Kidney (tissue), 14 donors: ENCODE measurements around the gene DBNL. TPM values are rescaled to one million over a fixed set of nuclear protein-coding genes. Genes with fewer than 3 reads are reported as not detected.

Experiments
- DNase-seq, 5 donors: peaks; one replicate each; pipeline ENCODE4 v3.0.0-alpha.2; 2013 to 2020
- FAIRE-seq: peaks from 2 replicates; lab custom pipeline; 2012; peaks lifted over from hg19 to GRCh38; lab: Jason Lieb, UNC
- H3K27ac ChIP-seq, 2 donors: one replicate each; pipeline ENCODE4 v1.7.0; 2013; ENCODE audit warnings: low read depth in 2 of 2, low read length in 2 of 2, inconsistent platforms in 1 of 2
- H3K27me3 ChIP-seq: one replicate; pipeline ENCODE4 v1.7.1; 2013; ENCODE audit warnings: low read length, inconsistent platforms; ENCODE audit not compliant: control insufficient read depth, insufficient read depth
- H3K36me3 ChIP-seq, 3 donors: one replicate each; pipeline versions ENCODE4 v1.7.0 to v1.7.1; 2013; ENCODE audit warnings: low read length in 3 of 3, control low read depth in 1 of 3, inconsistent platforms in 1 of 3; ENCODE audit not compliant: insufficient read depth in 3 of 3, control insufficient read depth in 2 of 3
- H3K4me1 ChIP-seq, 3 donors: one replicate each; pipeline versions ENCODE4 v1.7.0 to v1.7.1; 2013; ENCODE audit warnings: low read length in 3 of 3, inconsistent platforms in 1 of 3, low read depth in 1 of 3; ENCODE audit not compliant: control insufficient read depth in 2 of 3, insufficient read depth in 2 of 3
- H3K4me3 ChIP-seq, 3 donors: one replicate each; pipeline versions ENCODE4 v1.7.0 to v1.8.1; 2013; ENCODE audit warnings: low read length in 3 of 3, control low read depth in 1 of 3, inconsistent platforms in 1 of 3
- H3K9ac ChIP-seq, 3 donors: one replicate each; pipeline versions ENCODE4 v1.7.0 to v1.7.1; 2013; ENCODE audit warnings: low read length in 3 of 3, control low read depth in 1 of 3, inconsistent platforms in 1 of 3
- H3K9me3 ChIP-seq, 3 donors: one replicate each; pipeline versions ENCODE4 v1.7.0 to v1.7.1; 2013; ENCODE audit warnings: low read length in 3 of 3, control low read depth in 1 of 3, inconsistent platforms in 1 of 3; ENCODE audit not compliant: control insufficient read depth in 2 of 3, insufficient read depth in 1 of 3
- intact Hi-C: fragments of 100-400 bp; cut with DNase I; formaldehyde crosslinking; loops from one replicate; pipeline ENCODE4 v1.11.1; 2022
- polyA plus RNA-seq: library from polyadenylated mRNA; stranded (reverse); fragments of 350-450 nt; fragmentation: Illumina TruSeq; extraction: RNeasy Lipid Tissue Mini Kit (QIAGEN cat#74804); gene quantifications from one replicate; pipeline ENCODE4 v1.2.3, GENCODE V29; 2014; ENCODE audit warnings: low read depth, low replicate concordance; ENCODE audit not compliant: insufficient read depth
- total RNA-seq: library from RNA; stranded (reverse); fragmentation: NEBNext Ultra II Directional; extraction: Animal tissue kit (Norgen Biotek cat#: 25700); gene quantifications from one replicate; pipeline ENCODE4 v1.2.1, GENCODE V29; 2021
- TF ChIP-seq, protein P1 (sequence below): IDR thresholded peaks from 3 replicates; pipeline ENCODE4 v1.5.1; 2012; ENCODE audit warnings: mild to moderate bottlenecking, moderate library complexity, borderline replicate concordance; ENCODE audit not compliant: insufficient read depth; ENCODE audit errors: extremely low read depth
- donor health status: control.
- donor health status: control.
- donor health status: control.
- donor health status: control.
- donor health status: control.
- donor health status: DM: yes; HTN: yes; CAD: no.
- donor health status: Normal renal cell carcinoma (clear cell type).

DBNL gene
- total and polyA plus RNA-seq, 2 donors from 2014 or later, result 85.9 to 103 TPM

DNA sequence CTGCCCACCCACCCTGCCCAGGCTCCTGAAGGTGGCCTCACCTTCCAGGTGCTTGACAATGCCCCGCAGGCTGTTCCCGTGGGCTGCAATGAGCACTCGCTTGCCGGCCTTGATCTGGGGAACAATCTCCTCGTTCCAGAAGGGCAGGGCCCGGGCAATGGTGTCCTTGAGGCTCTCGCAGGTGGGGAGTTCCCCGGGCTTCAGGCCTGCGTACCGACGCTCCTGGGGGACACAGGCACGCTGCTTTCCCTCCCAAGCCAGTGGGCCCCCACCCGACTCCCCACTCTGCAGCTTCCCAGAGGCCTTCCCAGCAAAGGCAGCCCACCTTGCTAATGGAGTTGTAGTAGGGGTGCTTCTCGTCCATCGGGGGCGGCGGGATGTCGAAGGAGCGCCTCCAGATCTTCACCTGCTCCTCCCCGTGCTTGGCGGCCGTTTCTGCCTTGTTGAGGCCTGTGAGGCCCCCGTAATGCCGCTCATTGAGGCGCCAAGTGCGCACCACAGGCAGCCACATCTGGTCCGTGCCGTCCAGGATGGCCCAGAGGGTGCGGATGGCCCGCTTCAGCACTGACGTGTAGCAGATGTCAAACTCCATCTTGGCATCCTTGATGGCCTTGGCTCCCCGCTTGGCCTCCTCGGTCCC is 20.4 kb downstream of the DBNL start:
- intact Hi-C loops, result no loop called here
- H3K4me3 ChIP-seq, result no peak overlapping the region
- FAIRE-seq (no peak), DNase-seq (peak in 2 of 5 donors; percentile 52 to 75)
- peak overlapping the region in 1 of 2 donors; percentile 9 for H3K27ac ChIP-seq
- H3K9ac ChIP-seq, result no peak overlapping the region
- H3K36me3 ChIP-seq, result peaks cover 0 to 4% (median under 1%) of the 10 kb centered on the region in 3 donors
- H3K9me3 ChIP-seq, result no peaks in the 10 kb centered on the region
- H3K4me1 ChIP-seq, result peaks cover 0 to 21% (median 5%) of the 10 kb centered on the region in 3 donors
- H3K27me3 ChIP-seq, result no peaks in the 10 kb centered on the region
- TF ChIP-seq, protein P1, sequence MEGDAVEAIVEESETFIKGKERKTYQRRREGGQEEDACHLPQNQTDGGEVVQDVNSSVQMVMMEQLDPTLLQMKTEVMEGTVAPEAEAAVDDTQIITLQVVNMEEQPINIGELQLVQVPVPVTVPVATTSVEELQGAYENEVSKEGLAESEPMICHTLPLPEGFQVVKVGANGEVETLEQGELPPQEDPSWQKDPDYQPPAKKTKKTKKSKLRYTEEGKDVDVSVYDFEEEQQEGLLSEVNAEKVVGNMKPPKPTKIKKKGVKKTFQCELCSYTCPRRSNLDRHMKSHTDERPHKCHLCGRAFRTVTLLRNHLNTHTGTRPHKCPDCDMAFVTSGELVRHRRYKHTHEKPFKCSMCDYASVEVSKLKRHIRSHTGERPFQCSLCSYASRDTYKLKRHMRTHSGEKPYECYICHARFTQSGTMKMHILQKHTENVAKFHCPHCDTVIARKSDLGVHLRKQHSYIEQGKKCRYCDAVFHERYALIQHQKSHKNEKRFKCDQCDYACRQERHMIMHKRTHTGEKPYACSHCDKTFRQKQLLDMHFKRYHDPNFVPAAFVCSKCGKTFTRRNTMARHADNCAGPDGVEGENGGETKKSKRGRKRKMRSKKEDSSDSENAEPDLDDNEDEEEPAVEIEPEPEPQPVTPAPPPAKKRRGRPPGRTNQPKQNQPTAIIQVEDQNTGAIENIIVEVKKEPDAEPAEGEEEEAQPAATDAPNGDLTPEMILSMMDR, result no peak

DNA sequence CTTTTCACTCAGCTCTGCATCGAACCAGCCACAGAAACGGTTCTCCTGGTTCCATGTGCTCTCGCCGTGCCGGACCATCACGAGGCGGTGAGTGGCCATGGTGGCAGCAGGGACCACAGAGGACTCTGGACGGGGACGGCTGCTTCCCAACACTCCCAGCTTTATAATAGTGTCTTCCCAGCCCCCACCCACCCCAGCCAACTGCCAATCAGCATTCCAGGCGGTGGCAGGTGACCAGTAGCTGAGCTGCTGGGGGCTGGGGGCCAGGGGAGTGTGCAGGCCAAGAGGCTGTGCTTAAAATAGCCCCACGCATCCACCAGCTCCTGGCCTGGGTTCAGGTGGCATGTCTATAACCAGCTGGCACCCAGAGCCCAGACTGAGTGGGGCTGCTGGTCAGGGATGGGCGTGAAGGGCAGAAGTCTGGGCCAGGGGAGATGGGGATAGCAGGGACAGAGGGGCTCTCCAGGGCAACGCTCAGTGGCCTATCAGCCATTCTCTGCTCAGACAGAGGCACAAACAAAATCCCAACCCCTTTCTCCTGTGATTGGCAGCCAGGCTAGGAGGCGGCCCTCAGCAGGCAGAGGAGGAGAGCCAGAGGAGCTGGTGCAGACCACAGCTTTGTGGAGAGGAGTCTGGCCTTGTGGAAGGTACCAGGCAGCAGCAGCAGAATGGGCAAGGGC is 21.1 kb downstream of the DBNL start, which contains the start of gene PGAM2:
PGAM2 (minus strand) TSS at position 137 of the 680 bp plus-strand sequence; CDS start at position 99, 38 bp downstream.
- Histone ChIP-seq H3K4me1 (peaks cover 0 to 21% (median 5%) of the 10 kb centered on the region in 3 donors), H3K9ac (no peak within 1 kb of the TSS), H3K9me3 (no peaks in the 10 kb centered on the region), H3K27ac (peak within 1 kb of the TSS in 1 of 2 donors; percentile 9), H3K36me3 (peaks cover 0 to 3% (median 0%) of the 10 kb centered on the region in 3 donors), H3K27me3 (no peaks in the 10 kb centered on the region), H3K4me3 (no peak within 1 kb of the TSS)
- TF ChIP-seq, protein P1, result no peak
- FAIRE-seq (no peak), DNase-seq (peak in 4 of 5 donors; percentile 54 to 80 (median 68))
- intact Hi-C loops, result no loop called here

DNA sequence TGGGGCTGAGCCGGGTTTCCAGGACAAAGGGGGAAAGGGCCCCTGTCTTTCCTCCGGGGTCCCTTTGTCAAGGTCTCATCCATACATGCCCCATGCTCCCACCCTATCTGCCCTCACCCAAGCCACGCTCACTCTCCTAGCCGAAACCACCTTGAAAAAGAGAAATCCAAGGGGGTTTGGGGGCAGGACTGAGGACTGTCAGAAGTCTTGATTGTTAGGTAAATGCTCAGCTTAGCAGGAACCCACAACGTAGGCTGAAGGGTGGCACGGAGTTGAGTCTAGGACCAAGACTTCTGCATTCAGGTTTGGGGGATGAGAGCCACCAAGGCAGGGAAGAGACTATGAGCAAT is 21.6 kb downstream of the DBNL start:
- peak in 1 of 5 donors; percentile 55 for DNase-seq
- intact Hi-C loops, result no loop called here
- no peak overlapping the region for H3K9ac ChIP-seq
- no peaks in the 10 kb centered on the region for H3K9me3 ChIP-seq
- H3K36me3 ChIP-seq, result no peaks in the 10 kb centered on the region
- H3K4me1 ChIP-seq, result peaks cover 0 to 21% (median 5%) of the 10 kb centered on the region in 3 donors
- no peak overlapping the region for H3K27ac ChIP-seq
- H3K27me3 ChIP-seq, result no peaks in the 10 kb centered on the region
- TF ChIP-seq, protein P1, result no peak
- no peak overlapping the region for H3K4me3 ChIP-seq
- FAIRE-seq, result no peak
